ENCODE results near the gene FAM107A. TPM values are rescaled to one million over a fixed set of nuclear protein-coding genes. Genes with fewer than 3 reads are reported as not detected.

FAM107A gene
- total RNA-seq, 6 experiments from 2014 or later, result 0.11 to 0.22 (median 0.12) TPM; not detected in 2

DNA sequence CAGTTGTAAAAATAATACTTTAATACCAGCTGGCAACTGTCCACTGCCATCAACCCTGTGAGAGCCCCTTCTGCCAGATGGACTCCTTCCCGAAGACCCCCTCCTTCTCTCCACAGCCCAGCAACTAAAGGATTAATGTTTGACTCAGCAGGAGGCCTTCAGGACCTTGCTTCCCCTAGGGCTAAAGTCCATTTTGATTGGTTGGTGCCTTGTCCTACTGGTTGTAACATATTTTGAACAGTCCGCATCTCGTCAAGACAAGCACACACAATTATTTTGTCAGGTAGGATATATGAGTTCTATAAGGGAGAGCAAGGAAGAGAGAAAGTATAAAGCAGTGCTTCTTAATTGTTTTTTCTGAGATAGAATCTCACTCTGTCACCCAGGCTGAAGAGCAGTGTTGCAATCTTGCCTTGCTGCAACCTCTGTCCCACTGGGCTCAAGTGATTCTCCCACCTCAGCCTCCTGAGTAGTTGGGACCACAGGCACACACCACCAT lies 58.9 kb downstream of the FAM107A start:
- no peak overlapping the region for H3K27ac Mint-ChIP-seq
- H3K4me1 Mint-ChIP-seq (ENCODE audit: low read depth), result no peaks in the 10 kb centered on the region
- no peaks in the 10 kb centered on the region; the same call in 1 of the 2 replicates for H3K27me3 Mint-ChIP-seq (ENCODE audit: insufficient read depth)
- no peak for DNase-seq
- H3K9me3 Mint-ChIP-seq, result no peaks in the 10 kb centered on the region
- no peak for TF ChIP-seq CTCF (IDR thresholded peaks at IDR 0.05)
- H3K4me3 Mint-ChIP-seq, result no peak overlapping the region
- H3K36me3 Mint-ChIP-seq (ENCODE audit: low read depth), result no peaks in the 10 kb centered on the region; the same call in 1 of the 2 replicates

DNA sequence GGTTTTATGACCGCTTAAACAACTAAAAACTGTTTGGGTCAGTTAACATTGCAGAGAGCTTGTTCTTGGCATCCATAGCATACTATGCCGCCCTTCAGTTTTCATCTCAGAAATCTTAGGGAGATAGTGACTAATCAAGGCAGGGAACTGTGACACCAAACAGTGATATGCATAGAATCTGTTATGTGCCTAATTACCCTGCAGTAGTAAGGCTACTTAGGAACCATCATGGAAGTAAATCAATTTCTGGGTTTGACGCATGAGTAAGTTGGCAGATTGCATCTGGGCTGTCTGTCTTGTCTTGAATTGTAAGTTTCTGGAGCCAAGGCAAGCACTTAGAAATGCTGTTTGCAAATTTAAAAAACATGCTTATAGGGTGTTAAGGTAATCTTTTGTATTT lies 62.8 kb downstream of the FAM107A start:
- no peak for DNase-seq
- Mint-ChIP-seq H3K4me1 (ENCODE audit: low read depth) (no peaks in the 10 kb centered on the region), H3K4me3 (no peak overlapping the region), H3K9me3 (no peaks in the 10 kb centered on the region), H3K27me3 (ENCODE audit: insufficient read depth) (no peaks in the 10 kb centered on the region), H3K27ac (no peak overlapping the region), H3K36me3 (ENCODE audit: low read depth) (no peaks in the 10 kb centered on the region; the same call in 1 of the 2 replicates)
- no peak for TF ChIP-seq CTCF (IDR thresholded peaks at IDR 0.05)

Other genes starting within 250 kb of the FAM107A start
- gene PXK, start 244.5 kb downstream of the FAM107A start, total RNA-seq (2021; fragmentation: NEBNext Ultra II Directional; extraction: Animal tissue kit (Norgen Biotek cat#: 25700)), result 10 to 100 TPM; 16.3 to 25.1 (median 21.1) TPM
- gene PDHB, start 143.6 kb downstream of the FAM107A start, total RNA-seq (2021; fragmentation: NEBNext Ultra II Directional; extraction: Animal tissue kit (Norgen Biotek cat#: 25700)), result 10 to 100 TPM; 85.6 to 95.7 (median 92.3) TPM
- 1 to 10 TPM; 6.4 to 9.6 (median 7.4) TPM for gene KCTD6, start 85.3 kb downstream of the FAM107A start, total RNA-seq (2021; fragmentation: NEBNext Ultra II Directional; extraction: Animal tissue kit (Norgen Biotek cat#: 25700))
- gene ACOX2, start 40.2 kb downstream of the FAM107A start, total RNA-seq (2021; fragmentation: NEBNext Ultra II Directional; extraction: Animal tissue kit (Norgen Biotek cat#: 25700)), result 10 to 100 TPM in 5 of 6 experiments, 1 to 10 TPM in 1; 9.7 to 15.4 (median 11.8) TPM
- gene FAM3D, start 89.4 kb upstream of the FAM107A start, total RNA-seq (2021; fragmentation: NEBNext Ultra II Directional; extraction: Animal tissue kit (Norgen Biotek cat#: 25700)), result not detected